HT1080 (cell line): ENCODE measurements around the gene GLRX5. TPM values are rescaled to one million over a fixed set of nuclear protein-coding genes. Genes with fewer than 3 reads are reported as not detected.

Experiments used
- DNase-seq: peaks from one replicate; pipeline ENCODE4 v3.0.0-alpha.2; 2015; ENCODE audit warnings: low read depth
- total RNA-seq: library from RNA; depleted of rRNA; stranded (reverse); fragments of >200 nt; shearing (Covaris generic); gene quantifications from 2 replicates; pipeline ENCODE4 v1.2.3, GENCODE V29; 2014

GLRX5 gene
- total RNA-seq, 1 experiment from 2014 or later: 112 TPM

- peak; percentile 51 for DNase-seq
Measured at GRCh38 chr14:95515596-95516552, 19.0 kb upstream of the GLRX5 start.

- no peak for DNase-seq
Measured at GRCh38 chr14:95516554-95517181, 18.2 kb upstream of the GLRX5 start, which contains the start of gene SYNE3. Gene SYNE3, minus strand, starts transcription at chr14:95516650. Its CDS starts 40,829 bp downstream, at chr14:95475821.

- DNase-seq: no peak
Measured at GRCh38 chr14:95518045-95518751, 16.7 kb upstream of the GLRX5 start.

- DNase-seq: peak; percentile 94
Measured at GRCh38 chr14:95519699-95520098, 15.2 kb upstream of the GLRX5 start.

- DNase-seq: no peak
Measured at GRCh38 chr14:95520346-95520745, 14.5 kb upstream of the GLRX5 start.

- no peak for DNase-seq
Measured at GRCh38 chr14:95521001-95521400, 13.8 kb upstream of the GLRX5 start.

- DNase-seq: no peak
Measured at GRCh38 chr14:95522116-95522515, 12.7 kb upstream of the GLRX5 start.

- no peak for DNase-seq
Measured at GRCh38 chr14:95522556-95522955, 12.3 kb upstream of the GLRX5 start.

- no peak for DNase-seq
Measured at GRCh38 chr14:95523051-95523814, 11.6 kb upstream of the GLRX5 start.

- DNase-seq: no peak
Measured at GRCh38 chr14:95523815-95524448, 10.9 kb upstream of the GLRX5 start.

- DNase-seq: no peak
Measured at GRCh38 chr14:95524706-95525512, 9.9 kb upstream of the GLRX5 start.

GRCh38 chr14:95525999-95526398 is 8.9 kb upstream of the GLRX5 start:
- DNase-seq: no peak

- no peak for DNase-seq
Measured at GRCh38 chr14:95526483-95527386, 8.1 kb upstream of the GLRX5 start.

GRCh38 chr14:95527387-95528002 is 7.4 kb upstream of the GLRX5 start:
- peak; percentile 73 for DNase-seq

GRCh38 chr14:95529216-95529615 is 5.6 kb upstream of the GLRX5 start:
- DNase-seq: no peak

GRCh38 chr14:95530473-95531276 is 4.2 kb upstream of the GLRX5 start:
- no peak for DNase-seq

GRCh38 chr14:95531473-95531872 is 3.4 kb upstream of the GLRX5 start:
- peak; percentile 56 for DNase-seq
